ENCODE measurements around the gene MPP4. TPM values are rescaled to one million over a fixed set of nuclear protein-coding genes. Genes with fewer than 3 reads are reported as not detected.

The MPP4 gene
- total RNA-seq, 1 experiment from 2014 or later: not detected

GRCh38 chr2:201600906-201601305 lies 97.5 kb downstream of the MPP4 start:
- Histone ChIP-seq H2BK120ac (ENCODE audit: low read depth, low read length, poor library complexity, severe bottlenecking) (no peak overlapping the region), H2BK20ac (ENCODE audit: low read depth, low read length, poor library complexity, severe bottlenecking) (no peak overlapping the region), H2BK15ac (ENCODE audit: low read depth, low read length) (no peak overlapping the region), H2BK5ac (ENCODE audit: insufficient read length, low read length) (no peak overlapping the region), H3K27ac (ENCODE audit: insufficient read length, low read depth, low read length) (no peak overlapping the region), H2AFZ (ENCODE audit: low read length) (no peak overlapping the region), H3K79me2 (ENCODE audit: insufficient read depth, low read length) (no peaks in the 10 kb centered on the region), H3K56ac (ENCODE audit: insufficient read length, low read depth, low read length) (no peak overlapping the region), H4K8ac (replicated peaks; ENCODE audit: insufficient read length, low read depth, low read length) (no peak overlapping the region), H4K91ac (ENCODE audit: insufficient read length, low read depth, low read length) (no peak overlapping the region), H3K14ac (ENCODE audit: insufficient read depth, low read length) (no peak overlapping the region), H3K4me2 (ENCODE audit: insufficient read depth, insufficient read length, low read length) (no peak overlapping the region), H2BK12ac (ENCODE audit: insufficient read length, low read depth, low read length) (no peak overlapping the region), H3K79me1 (ENCODE audit: insufficient read depth, low read depth, low read length, poor library complexity, severe bottlenecking) (no peaks in the 10 kb centered on the region), H3K23me2 (ENCODE audit: insufficient read length, low read depth, low read length, poor library complexity, severe bottlenecking) (no peaks in the 10 kb centered on the region), H3K23ac (ENCODE audit: insufficient read length, low read depth, low read length) (no peak overlapping the region), H4K5ac (ENCODE audit: insufficient read length, low read depth, low read length) (no peak overlapping the region), H4K20me1 (ENCODE audit: control insufficient read depth, insufficient read depth, insufficient read length) (no peaks in the 10 kb centered on the region), H3K9ac (ENCODE audit: extremely low read depth, insufficient read length, low read length) (no peak overlapping the region), H2AK5ac (ENCODE audit: insufficient read length, low read length) (no peak overlapping the region), H3K4me1 (ENCODE audit: insufficient read depth, low read length) (no peaks in the 10 kb centered on the region), H3K9me3 (ENCODE audit: control insufficient read depth, low read depth, low read length) (no peaks in the 10 kb centered on the region), H3T11ph (ENCODE audit: low read length) (no peak overlapping the region), H3K4ac (ENCODE audit: low read depth, low read length) (no peak overlapping the region), H3K18ac (ENCODE audit: insufficient read length, low read depth, low read length) (no peak overlapping the region), H3K27me3 (ENCODE audit: insufficient read depth, low read length) (no peaks in the 10 kb centered on the region)
- WGBS (ENCODE audit: extremely low coverage, insufficient read length, low lambda C conversion rate): no CpG with 5 or more reads among the region's 3 CpGs
- Mint-ChIP-seq H3K27me3 (ENCODE audit: low read depth) (no peaks in the 10 kb centered on the region; the same call in 1 of the 2 replicates), H3K27ac (no peak overlapping the region), H3K9me3 (peaks cover 0 to 7% of the 10 kb centered on the region in 2 experiments; a peak in 2 of 5 replicates), H3K4me1 (no peaks in the 10 kb centered on the region), H3K4me3 (no peak overlapping the region), H3K36me3 (ENCODE audit: insufficient read depth in 1 of 3, low read depth in 3 of 3) (no peaks in the 10 kb centered on the region; a peak in 1 of 7 replicates)
- TF ChIP-seq CTCF (conservative IDR thresholded peaks at IDR 0.05): no peak
- DNase-seq: no peak
